T-helper 1 cell (primary cell): ENCODE data around the gene HMCN2.

Experiments
- DNase-seq, 5 donors: peaks; one replicate each; pipeline ENCODE4 v3.0.0-alpha.2; 2012 to 2020

HMCN2 gene

GRCh38 chr9:130309689-130310455, 44.3 kb downstream of the HMCN2 start:
- no peak for DNase-seq

- DNase-seq: no peak
Observed at GRCh38 chr9:130310456-130310855, 44.9 kb downstream of the HMCN2 start.

GRCh38 chr9:130311003-130311402, 45.4 kb downstream of the HMCN2 start:
- no peak for DNase-seq

- DNase-seq: no peak
Observed at GRCh38 chr9:130311408-130312140, 46.0 kb downstream of the HMCN2 start.

- no peak for DNase-seq
Observed at GRCh38 chr9:130313103-130313858, 47.7 kb downstream of the HMCN2 start.

GRCh38 chr9:130315446-130316226, 50.1 kb downstream of the HMCN2 start:
- no peak for DNase-seq

GRCh38 chr9:130316430-130316829, 50.9 kb downstream of the HMCN2 start:
- DNase-seq: no peak

- DNase-seq: no peak
Observed at GRCh38 chr9:130319300-130319699, 53.7 kb downstream of the HMCN2 start.

- no peak for DNase-seq
Observed at GRCh38 chr9:130319944-130320712, 54.6 kb downstream of the HMCN2 start.

GRCh38 chr9:130320723-130321481, 55.3 kb downstream of the HMCN2 start:
- no peak for DNase-seq

- DNase-seq: no peak
Observed at GRCh38 chr9:130321539-130321938, 56.0 kb downstream of the HMCN2 start.

- no peak for DNase-seq
Observed at GRCh38 chr9:130323051-130323745, 57.6 kb downstream of the HMCN2 start.

GRCh38 chr9:130325921-130326320, 60.4 kb downstream of the HMCN2 start:
- DNase-seq: no peak

GRCh38 chr9:130327070-130327780, 61.7 kb downstream of the HMCN2 start:
- DNase-seq: no peak

GRCh38 chr9:130327781-130328348, 62.3 kb downstream of the HMCN2 start:
- DNase-seq: no peak

GRCh38 chr9:130328349-130328801, 62.8 kb downstream of the HMCN2 start:
- DNase-seq: no peak

GRCh38 chr9:130329061-130329460, 63.5 kb downstream of the HMCN2 start:
- no peak for DNase-seq

GRCh38 chr9:130330202-130330862, 64.8 kb downstream of the HMCN2 start:
- no peak for DNase-seq

GRCh38 chr9:130331061-130331460, 65.5 kb downstream of the HMCN2 start:
- DNase-seq: no peak
